Endothelial cell of umbilical vein (primary cell): ENCODE measurements around the gene SARS1. TPM values are rescaled to one million over a fixed set of nuclear protein-coding genes. Genes with fewer than 3 reads are reported as not detected.

Experiments used
- BruUV-seq: library from RNA; stranded (reverse); fragments of 400-500 nt; replicated peaks from 2 replicates; lab custom pipeline; 2021; lab: Mats Ljungman, UMichigan
- CTCF ChIA-PET: fragments of 300-600, 350-600 bp; sonication (Branson Sonifier 250); formaldehyde crosslinking; loops from one replicate; lab custom pipeline; 2021; ENCODE audit warnings: antibody characterized with exemption, inconsistent platforms; lab: Charles Lee
- POLR2A ChIA-PET: fragments of 300-600, 350-600 bp; sonication (Branson Sonifier 250); formaldehyde crosslinking; loops from one replicate; lab custom pipeline; 2021; ENCODE audit warnings: antibody characterized with exemption, inconsistent platforms; lab: Charles Lee
- DNase-seq: peaks from one replicate; pipeline ENCODE4 v3.0.0-alpha.2; 2011; ENCODE audit warnings: low read depth, low spot score
- FAIRE-seq: peaks from 2 replicates; lab custom pipeline; 2011; peaks lifted over from hg19 to GRCh38; lab: Jason Lieb, UNC
- H2AFZ ChIP-seq: 2 replicates; pipeline ENCODE4 v1.6.0; 2012; ENCODE audit warnings: low read depth, low read length, control low read depth, inconsistent platforms
- H3K27ac ChIP-seq: 2 replicates; pipeline ENCODE4 v1.5.1; 2011; ENCODE audit warnings: low read depth, mild to moderate bottlenecking, control low read depth, low read length, moderate library complexity; ENCODE audit not compliant: insufficient read depth
- H3K27me3 ChIP-seq, 2 experiments: 2 replicates each; pipeline versions ENCODE4 v1.6.0 to v1.6.1; 2011; ENCODE audit warnings: low read length in 2 of 2, mixed read lengths in 1 of 2; ENCODE audit not compliant: control insufficient read depth in 2 of 2, insufficient read depth in 2 of 2
- H3K36me3 ChIP-seq, 2 experiments: 2 replicates in 1 of 2; 3 replicates in 1 of 2; pipeline ENCODE4 v1.5.1; 2011; ENCODE audit warnings: low read length in 2 of 2, mild to moderate bottlenecking in 1 of 2, moderate library complexity in 1 of 2; ENCODE audit not compliant: control insufficient read depth in 2 of 2, insufficient read depth in 2 of 2; ENCODE audit errors: extremely low read depth in 1 of 2
- H3K4me1 ChIP-seq: 3 replicates; pipeline ENCODE4 v1.5.1; 2011; ENCODE audit warnings: mild to moderate bottlenecking, low read length; ENCODE audit not compliant: control insufficient read depth, insufficient read depth; ENCODE audit errors: extremely low read depth
- H3K4me2 ChIP-seq: 2 replicates; pipeline ENCODE4 v1.6.1; 2011; ENCODE audit warnings: low read length, control low read depth, mixed read lengths; ENCODE audit not compliant: insufficient read depth
- H3K4me3 ChIP-seq, 3 experiments: fragments of 200-600 bp in 1 of 3; sonication (generic), shearing (Covaris generic) in 1 of 3; replicated peaks in 1 of 3; 2 replicates each; pipeline ENCODE4 v1.5.1; 2011 to 2016; ENCODE audit warnings: control low read depth in 3 of 3, low read length in 3 of 3, mild to moderate bottlenecking in 2 of 3, inconsistent platforms in 1 of 3, low read depth in 1 of 3, moderate library complexity in 1 of 3; ENCODE audit not compliant: insufficient read depth in 1 of 3
- H3K79me2 ChIP-seq: 2 replicates; pipeline ENCODE4 v1.6.0; 2012; ENCODE audit warnings: low read length, inconsistent platforms; ENCODE audit not compliant: control insufficient read depth, insufficient read depth
- H3K9ac ChIP-seq: replicated peaks from 2 replicates; pipeline ENCODE3; 2011; ENCODE audit warnings: low read length, control low read depth; ENCODE audit not compliant: insufficient read depth; ENCODE audit errors: extremely low read depth
- H3K9me1 ChIP-seq: replicated peaks from 3 replicates; pipeline ENCODE4 v1.6.0; 2011; ENCODE audit warnings: mild to moderate bottlenecking, low read length; ENCODE audit not compliant: control insufficient read depth, insufficient read depth; ENCODE audit errors: extremely low read depth
- H3K9me3 ChIP-seq: replicated peaks from 2 replicates; pipeline ENCODE4 v1.5.1; 2012; ENCODE audit warnings: low read length, inconsistent platforms; ENCODE audit not compliant: control insufficient read depth, insufficient read depth
- H4K20me1 ChIP-seq: replicated peaks from 2 replicates; pipeline ENCODE3; 2011; ENCODE audit warnings: mild to moderate bottlenecking, low read length; ENCODE audit not compliant: control insufficient read depth, insufficient read depth; ENCODE audit errors: extremely low read depth
- CTCF ChIP-seq, 2 donors: IDR thresholded peaks; 1 replicate in 1 of 2; 2 replicates in 1 of 2; pipeline ENCODE4 v1.5.1; 2011; ENCODE audit warnings: low read length in 2 of 2, mild to moderate bottlenecking in 2 of 2, moderate library complexity in 2 of 2, control low read depth in 1 of 2, inconsistent platforms in 1 of 2, low read depth in 1 of 2; ENCODE audit not compliant: insufficient read depth in 1 of 2; ENCODE audit errors: extremely low read depth in 1 of 2
- FOS ChIP-seq: IDR thresholded peaks from 2 replicates; pipeline ENCODE4 v1.6.1; 2011; ENCODE audit warnings: mild to moderate bottlenecking, low read length, moderate library complexity, borderline replicate concordance; ENCODE audit not compliant: insufficient read depth
- JUN ChIP-seq: IDR thresholded peaks from 2 replicates; pipeline ENCODE4 v1.6.1; 2011; ENCODE audit warnings: borderline replicate concordance, low read depth; ENCODE audit not compliant: insufficient read length, insufficient read depth
- MAX ChIP-seq: IDR thresholded peaks from 2 replicates; pipeline ENCODE4 v1.6.1; 2011; ENCODE audit not compliant: insufficient read depth, insufficient read length
- dilution Hi-C: fragments of 300-500 bp; cut with MboI; formaldehyde crosslinking; loops from one replicate; pipeline ENCODE4 v1.15.0; 2019; ENCODE audit warnings: low sequenced_read_pairs; ENCODE audit not compliant: extremely low pct_ligation_motif_present
- intact Hi-C: fragments of 100-400 bp; cut with micrococcal nuclease; formaldehyde crosslinking; loops from one replicate; pipeline ENCODE4 v1.10.0; 2022
- polyA plus RNA-seq, 4 experiments: library from polyadenylated mRNA; depleted of rRNA in 3 of 4; stranded (reverse) in 3 of 4; unstranded in 1 of 4; fragments of >200 nt; gene quantifications; 2 replicates each; pipeline versions ENCODE4 v1.2.1 to v1.2.3, GENCODE V29; 2011 to 2012; ENCODE audit warnings: missing spikeins in 1 of 4
- total RNA-seq: library from RNA; stranded (reverse); gene quantifications from 2 replicates; pipeline ENCODE4 v1.2.3, GENCODE V29; 2021

Gene SARS1
- total and polyA plus RNA-seq, 2 donors (not counting 3 experiments of a cell fraction or from before 2014, with no cell fraction given): 110 to 178 TPM

- no TSS peak for BruUV-seq
- POLR2A ChIA-PET: no interaction called here
Measured at GRCh38 chr1:109192433-109192832, 21.3 kb upstream of the SARS1 start.

More at GRCh38 chr1:109192433-109192832, 21.3 kb upstream of the SARS1 start:
- DNase-seq (peak; percentile 65), FAIRE-seq (peak; percentile 76)
- Histone ChIP-seq H3K36me3 (no peaks in the 10 kb centered on the region), H3K79me2 (no peaks in the 10 kb centered on the region), H3K9ac (no peak overlapping the region), H2AFZ (peak overlapping the region; percentile 30), H3K27ac (peak overlapping the region; percentile 44), H3K4me1 (peaks cover 18% of the 10 kb centered on the region), H3K9me3 (no peaks in the 10 kb centered on the region), H3K27me3 (no peaks in the 10 kb centered on the region), H3K4me2 (peak overlapping the region; percentile 19), H4K20me1 (no peaks in the 10 kb centered on the region), H3K4me3 (no peak overlapping the region), H3K9me1 (no peaks in the 10 kb centered on the region)
- dilution Hi-C loops: no loop called here
- TF ChIP-seq CTCF (IDR thresholded peaks at IDR 0.05; ENCODE audit: extremely low read depth in 1 of 2, insufficient read depth in 1 of 2, low read depth in 1 of 2, low read length in 2 of 2) (no peak), MAX (no peak), FOS (no peak), JUN (no peak)
- CTCF ChIA-PET: interaction anchor here (1.0 kb wide), 2 partner anchors 13 to 20 kb away, joined by 3 to 4 read pairs; no protein-coding TSS in a partner anchor
- intact Hi-C loops: no loop called here
